Fibroblast of lung (primary cell): ENCODE measurements around the gene ANXA10.

Experiments
- CTCF ChIP-seq, 2 donors: IDR thresholded peaks in 1 of 2; conservative IDR thresholded peaks in 1 of 2; 1 replicate in 1 of 2; 2 replicates in 1 of 2; pipeline ENCODE4 v1.5.1; 2011 to 2012; ENCODE audit warnings: low read length in 2 of 2, control low read depth in 1 of 2, inconsistent platforms in 1 of 2, low read depth in 1 of 2, mild to moderate bottlenecking in 1 of 2
- EZH2 ChIP-seq: IDR thresholded peaks from 2 replicates; pipeline ENCODE4 v1.5.1; 2012; ENCODE audit warnings: low read length, control low read depth, mild to moderate bottlenecking; ENCODE audit errors: missing control alignments

- TF ChIP-seq CTCF (conservative IDR thresholded peaks at IDR 0.05 in 1 of 2, IDR thresholded peaks at IDR 0.05 in 1 of 2; ENCODE audit: low read depth in 1 of 2, low read length in 2 of 2), result no peak
- no peak for TF ChIP-seq EZH2
Observed at GRCh38 chr4:168139336-168139735, 47.0 kb downstream of the ANXA10 start.
